ENCODE results near the gene LDLRAP1. TPM values are rescaled to one million over a fixed set of nuclear protein-coding genes. Genes with fewer than 3 reads are reported as not detected.

LDLRAP1 gene
- total RNA-seq, 2 experiments from 2014 or later = 11.9 to 14.8 TPM

- intact Hi-C loops (cut with micrococcal nuclease) = loop anchor here (1.0 to 5.0 kb wide), 3 partner anchors 12 to 226 kb away; no protein-coding TSS in a partner anchor
- H3K27me3 Mint-ChIP-seq = no peaks in the 10 kb centered on the region
- POLR2A ChIA-PET = interaction anchor here (0.6 to 1.9 kb wide), 10 partner anchors 12 to 270 kb away, joined by 3 to 8 read pairs (median 4); partner anchors contain the start of genes MACO1 and MTFR1L
- H3K4me3 Mint-ChIP-seq = peak overlapping the region; percentile 66
- CTCF ChIA-PET = interaction anchor here (0.6 to 2.4 kb wide), 12 partner anchors 16 to 422 kb away, joined by 3 to 15 read pairs (median 4); no protein-coding TSS in a partner anchor
- peaks cover 86% of the 10 kb centered on the region for H3K4me1 Mint-ChIP-seq (ENCODE audit: low read depth)
- peak overlapping the region; percentile 93 for H3K27ac Mint-ChIP-seq
- no peaks in the 10 kb centered on the region for H3K9me3 Mint-ChIP-seq
- DNase-seq = peak; percentile 95
- no peaks in the 10 kb centered on the region for H3K36me3 Mint-ChIP-seq
These were observed 6.1 kb downstream of the LDLRAP1 start for GRCh38 chr1:25549273-25550154.

DNA sequence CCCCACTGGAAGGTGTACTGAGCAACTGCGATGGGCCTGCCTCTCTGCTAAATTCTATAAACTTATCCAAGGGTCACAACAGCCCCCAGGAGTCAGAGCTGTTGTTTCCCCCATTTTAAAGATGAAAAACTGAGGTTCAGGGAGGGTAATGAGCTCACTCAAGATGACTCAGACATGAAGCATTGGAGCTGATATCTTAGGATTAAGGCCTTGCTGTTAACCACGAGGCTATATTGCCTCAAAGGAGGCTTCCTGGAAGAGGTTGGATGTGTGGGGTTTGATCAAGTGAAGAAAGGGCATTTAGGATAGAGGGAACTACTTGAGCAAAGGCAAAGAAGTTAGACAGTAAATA, 6.7 kb downstream of the LDLRAP1 start:
- no peaks in the 10 kb centered on the region for H3K27me3 Mint-ChIP-seq
- H3K4me1 Mint-ChIP-seq (ENCODE audit: low read depth) = peaks cover 86% of the 10 kb centered on the region
- ChIA-PET CTCF (interaction anchor here (0.6 to 2.4 kb wide), 6 partner anchors 15 to 252 kb away, joined by 3 to 10 read pairs (median 4); no protein-coding TSS in a partner anchor), POLR2A (interaction anchor here (0.9 to 1.9 kb wide), 6 partner anchors 12 to 270 kb away, joined by 3 to 6 read pairs (median 4); partner anchors contain the start of genes MACO1 and MTFR1L)
- H3K27ac Mint-ChIP-seq = peak overlapping the region; percentile 93
- no peaks in the 10 kb centered on the region for H3K36me3 Mint-ChIP-seq
- DNase-seq = no peak
- intact Hi-C loops (cut with micrococcal nuclease) = no loop called here
- peak overlapping the region; percentile 66 for H3K4me3 Mint-ChIP-seq
- H3K9me3 Mint-ChIP-seq = no peaks in the 10 kb centered on the region

- no peaks in the 10 kb centered on the region for H3K27me3 Mint-ChIP-seq
- H3K36me3 Mint-ChIP-seq = peaks cover 5% of the 10 kb centered on the region
- no peak for DNase-seq
- H3K27ac Mint-ChIP-seq = peak overlapping the region; percentile 93
- ChIA-PET POLR2A (interaction anchor here (1.1 to 1.9 kb wide), 4 partner anchors 11 to 120 kb away, joined by 3 to 6 read pairs (median 4); partner anchors contain the start of gene MACO1), CTCF (interaction anchor here (1.2 to 2.4 kb wide), 5 partner anchors 11 to 248 kb away, joined by 3 to 10 read pairs (median 5); no protein-coding TSS in a partner anchor)
- no peaks in the 10 kb centered on the region for H3K9me3 Mint-ChIP-seq
- intact Hi-C loops (cut with micrococcal nuclease) = no loop called here
- H3K4me3 Mint-ChIP-seq = no peak overlapping the region
- peaks cover 86% of the 10 kb centered on the region for H3K4me1 Mint-ChIP-seq (ENCODE audit: low read depth)
These were observed 7.4 kb downstream of the LDLRAP1 start for GRCh38 chr1:25550683-25551310.

DNA sequence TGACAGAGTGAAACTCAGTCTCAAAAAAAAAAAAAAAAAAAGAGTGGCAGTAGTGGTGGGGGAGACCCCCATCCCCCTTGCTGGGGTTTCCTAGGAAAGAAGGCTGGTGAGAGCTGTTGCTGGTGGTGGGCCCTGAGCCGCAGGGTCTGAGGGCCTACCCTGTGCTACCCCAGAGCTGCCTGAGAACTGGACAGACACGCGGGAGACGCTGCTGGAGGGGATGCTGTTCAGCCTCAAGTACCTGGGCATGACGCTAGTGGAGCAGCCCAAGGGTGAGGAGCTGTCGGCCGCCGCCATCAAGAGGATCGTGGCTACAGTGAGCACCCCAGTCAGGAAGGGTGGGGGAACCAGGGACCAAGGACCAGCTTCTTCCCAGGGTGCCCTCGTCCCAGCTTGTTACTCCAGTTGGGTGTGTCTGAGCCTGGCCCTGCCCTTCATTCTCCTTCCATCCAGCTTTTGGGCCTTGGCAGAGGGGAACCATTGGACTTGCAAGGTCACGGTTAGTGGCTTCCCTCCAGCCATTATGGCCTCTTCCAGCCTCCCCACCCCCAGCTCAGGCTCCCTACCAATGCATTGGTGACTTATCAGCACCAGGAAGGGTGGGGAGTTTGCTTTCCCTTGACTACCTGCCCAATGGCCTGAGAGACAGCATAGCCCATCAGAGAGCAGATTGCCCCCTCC, 10.5 kb downstream of the LDLRAP1 start:
- ChIA-PET POLR2A (interaction anchor here (1.4 kb wide), 1 partner anchor 10 kb away, joined by 5 read pairs; the partner anchor contains the start of gene LDLRAP1), CTCF (interaction anchor here (0.8 to 1.2 kb wide), 4 partner anchors 11 to 244 kb away, joined by 3 to 5 read pairs (median 3); no protein-coding TSS in a partner anchor)
- intact Hi-C loops (cut with micrococcal nuclease) = no loop called here
- Mint-ChIP-seq H3K27ac (peak overlapping the region; percentile 19), H3K4me3 (no peak overlapping the region), H3K27me3 (no peaks in the 10 kb centered on the region), H3K4me1 (ENCODE audit: low read depth) (peaks cover 90% of the 10 kb centered on the region), H3K9me3 (no peaks in the 10 kb centered on the region), H3K36me3 (peaks cover 7% of the 10 kb centered on the region)
- DNase-seq = no peak

GRCh38 chr1:25554430-25554780, 11.0 kb downstream of the LDLRAP1 start:
- Mint-ChIP-seq H3K4me1 (ENCODE audit: low read depth) (peaks cover 90% of the 10 kb centered on the region), H3K27ac (peak overlapping the region; percentile 19), H3K27me3 (no peaks in the 10 kb centered on the region), H3K36me3 (peaks cover 10% of the 10 kb centered on the region), H3K9me3 (no peaks in the 10 kb centered on the region), H3K4me3 (no peak overlapping the region)
- POLR2A ChIA-PET = interaction anchor here (0.9 to 1.4 kb wide), 2 partner anchors 10 to 11 kb away, joined by 4 to 5 read pairs; partner anchors contain the start of gene LDLRAP1
- intact Hi-C loops (cut with micrococcal nuclease) = no loop called here
- DNase-seq = no peak
- CTCF ChIA-PET = interaction anchor here (0.8 to 4.2 kb wide), 5 partner anchors 11 to 244 kb away, joined by 3 to 23 read pairs (median 3); no protein-coding TSS in a partner anchor

GRCh38 chr1:25554886-25555752, 11.7 kb downstream of the LDLRAP1 start:
- H3K27me3 Mint-ChIP-seq = no peaks in the 10 kb centered on the region
- H3K4me1 Mint-ChIP-seq (ENCODE audit: low read depth) = peaks cover 91% of the 10 kb centered on the region
- ChIA-PET CTCF (interaction anchor here (0.8 to 4.2 kb wide), 3 partner anchors 10 to 67 kb away, joined by 3 to 23 read pairs (median 3); no protein-coding TSS in a partner anchor), POLR2A (interaction anchor here (0.9 to 1.4 kb wide), 2 partner anchors 10 to 11 kb away, joined by 4 to 5 read pairs; partner anchors contain the start of gene LDLRAP1)
- H3K36me3 Mint-ChIP-seq = peaks cover 10% of the 10 kb centered on the region
- peak overlapping the region; percentile 9 for H3K27ac Mint-ChIP-seq
- no peak overlapping the region for H3K4me3 Mint-ChIP-seq
- intact Hi-C loops (cut with micrococcal nuclease) = no loop called here
- H3K9me3 Mint-ChIP-seq = no peaks in the 10 kb centered on the region
- DNase-seq = no peak

DNA sequence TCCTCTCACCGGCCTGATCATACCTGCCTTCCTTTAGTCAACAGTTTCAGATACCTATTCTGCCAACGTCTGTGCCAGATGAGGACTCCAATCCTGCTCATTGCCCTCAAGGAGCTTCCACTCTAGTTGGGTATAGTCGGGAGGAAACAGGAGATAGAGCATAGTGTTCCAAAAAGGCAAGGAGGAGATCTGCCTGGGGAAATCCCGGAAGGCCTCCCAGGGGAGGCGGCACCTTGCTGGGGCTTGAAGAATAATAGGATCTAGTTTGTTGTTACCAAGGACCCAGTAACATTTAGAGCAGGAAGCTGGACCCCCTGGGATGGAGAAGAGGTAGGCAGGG, 12.3 kb downstream of the LDLRAP1 start:
- Mint-ChIP-seq H3K27ac (peak overlapping the region; percentile 9), H3K4me3 (no peak overlapping the region), H3K27me3 (no peaks in the 10 kb centered on the region), H3K36me3 (peaks cover 10% of the 10 kb centered on the region), H3K9me3 (no peaks in the 10 kb centered on the region), H3K4me1 (ENCODE audit: low read depth) (peaks cover 91% of the 10 kb centered on the region)
- DNase-seq = no peak
- CTCF ChIA-PET = interaction anchor here (1.3 to 4.2 kb wide), 2 partner anchors 17 to 37 kb away, joined by 3 to 23 read pairs; no protein-coding TSS in a partner anchor
- intact Hi-C loops (cut with micrococcal nuclease) = no loop called here
- POLR2A ChIA-PET = no interaction called here

DNA sequence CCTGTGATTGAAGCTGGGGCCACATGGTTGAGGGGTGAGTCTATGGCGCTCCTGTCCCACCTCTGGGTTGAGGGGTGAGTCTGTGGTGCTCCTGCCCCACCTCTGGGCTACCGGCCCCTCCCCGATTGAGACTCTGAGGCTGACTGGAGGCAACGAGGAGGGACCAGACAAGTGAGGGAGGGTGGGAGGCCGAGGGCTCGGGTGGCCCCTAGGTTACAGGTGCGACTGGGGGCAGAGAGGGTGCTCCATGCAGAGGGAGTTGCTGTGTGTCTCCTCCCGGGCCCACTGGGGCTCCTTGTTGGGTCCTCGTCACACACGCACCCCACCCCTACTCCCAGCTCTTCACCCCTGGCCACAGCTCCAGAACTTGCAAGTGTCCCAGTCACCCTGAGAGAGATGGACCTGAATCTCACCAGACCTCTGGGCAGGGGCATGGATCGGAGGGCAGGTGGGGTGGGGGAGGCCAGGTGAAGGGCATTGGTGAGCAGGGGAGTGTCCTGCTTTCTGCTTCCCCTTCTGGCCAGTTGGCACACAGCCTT, 12.8 kb downstream of the LDLRAP1 start:
- peak overlapping the region; percentile 38 for H3K27ac Mint-ChIP-seq
- intact Hi-C loops (cut with micrococcal nuclease) = no loop called here
- H3K4me3 Mint-ChIP-seq = no peak overlapping the region
- POLR2A ChIA-PET = no interaction called here
- no peaks in the 10 kb centered on the region for H3K9me3 Mint-ChIP-seq
- no peak for DNase-seq
- H3K27me3 Mint-ChIP-seq = no peaks in the 10 kb centered on the region
- H3K36me3 Mint-ChIP-seq = peaks cover 10% of the 10 kb centered on the region
- CTCF ChIA-PET = interaction anchor here (1.3 to 4.2 kb wide), 2 partner anchors 16 to 37 kb away, joined by 3 to 23 read pairs; no protein-coding TSS in a partner anchor
- H3K4me1 Mint-ChIP-seq (ENCODE audit: low read depth) = peaks cover 91% of the 10 kb centered on the region

DNA sequence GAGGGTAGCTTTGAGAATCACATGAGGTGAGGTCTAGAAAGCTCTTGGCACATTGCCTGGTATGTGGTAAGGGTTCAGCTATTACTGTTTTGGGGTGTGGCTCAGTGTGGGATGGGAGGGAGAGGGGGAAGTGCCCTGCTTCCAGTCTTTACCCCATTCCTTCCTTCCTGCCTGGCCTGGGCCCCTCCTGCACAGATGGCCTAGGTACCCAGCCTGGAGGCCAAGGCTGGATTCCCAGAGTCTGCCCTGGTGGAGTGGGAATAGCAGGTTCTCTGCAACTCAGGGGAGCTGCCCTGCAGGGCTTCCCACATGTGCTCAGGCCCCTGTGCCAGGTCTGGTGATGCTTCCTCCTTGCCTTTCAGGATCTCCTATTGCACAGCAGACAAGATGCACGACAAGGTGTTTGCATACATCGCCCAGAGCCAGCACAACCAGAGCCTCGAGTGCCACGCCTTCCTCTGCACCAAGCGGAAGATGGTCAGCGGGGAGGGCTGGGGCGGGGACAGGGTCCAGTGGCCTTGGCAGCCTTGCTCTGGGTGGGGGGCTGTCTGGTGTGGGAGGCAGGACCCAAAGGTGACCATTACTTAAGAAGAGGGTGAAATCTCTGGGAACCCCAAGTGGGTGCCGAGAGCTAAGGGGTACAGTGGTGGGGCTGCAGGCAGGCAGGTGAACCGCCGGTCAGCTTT, 13.5 kb downstream of the LDLRAP1 start:
- no peaks in the 10 kb centered on the region for H3K27me3 Mint-ChIP-seq
- H3K4me3 Mint-ChIP-seq = no peak overlapping the region
- H3K36me3 Mint-ChIP-seq = peaks cover 10% of the 10 kb centered on the region
- no peaks in the 10 kb centered on the region for H3K9me3 Mint-ChIP-seq
- DNase-seq = peak; percentile 64
- H3K4me1 Mint-ChIP-seq (ENCODE audit: low read depth) = peaks cover 91% of the 10 kb centered on the region
- ChIA-PET CTCF (interaction anchor here (0.8 to 4.2 kb wide), 3 partner anchors 16 to 63 kb away, joined by 3 to 23 read pairs (median 3); no protein-coding TSS in a partner anchor), POLR2A (no interaction called here)
- peak overlapping the region; percentile 38 for H3K27ac Mint-ChIP-seq
- intact Hi-C loops (cut with micrococcal nuclease) = no loop called here

- Mint-ChIP-seq H3K27ac (no peak overlapping the region), H3K36me3 (peaks cover 10% of the 10 kb centered on the region), H3K9me3 (no peaks in the 10 kb centered on the region), H3K27me3 (no peaks in the 10 kb centered on the region), H3K4me3 (no peak overlapping the region), H3K4me1 (ENCODE audit: low read depth) (peaks cover 91% of the 10 kb centered on the region)
- ChIA-PET POLR2A (no interaction called here), CTCF (interaction anchor here (0.8 to 4.2 kb wide), 2 partner anchors 15 to 62 kb away, joined by 3 to 23 read pairs; no protein-coding TSS in a partner anchor)
- intact Hi-C loops (cut with micrococcal nuclease) = no loop called here
- no peak for DNase-seq
These were observed 14.1 kb downstream of the LDLRAP1 start for GRCh38 chr1:25557543-25557942.

Measured in activated CD4-positive, alpha-beta memory T cell treated with anti-CD3 and anti-CD28 coated beads for 36 hours (primary cell).